PC-9 (cell line): ENCODE data around the gene EVL.

Experiments used
- EZH2 ChIP-seq: fragments of 200-600 bp; sonication (generic); IDR thresholded peaks from 2 replicates; pipeline ENCODE4 v1.8.0; 2017; ENCODE audit warnings: antibody characterized with exemption, low read depth
- TF ChIP-seq, protein P1 (sequence below): fragments of 200-600 bp; sonication (generic); conservative IDR thresholded peaks from 2 replicates; pipeline ENCODE4 v1.6.1; 2017; ENCODE audit warnings: mixed run types, antibody characterized with exemption, mild to moderate bottlenecking, moderate library complexity

DNA sequence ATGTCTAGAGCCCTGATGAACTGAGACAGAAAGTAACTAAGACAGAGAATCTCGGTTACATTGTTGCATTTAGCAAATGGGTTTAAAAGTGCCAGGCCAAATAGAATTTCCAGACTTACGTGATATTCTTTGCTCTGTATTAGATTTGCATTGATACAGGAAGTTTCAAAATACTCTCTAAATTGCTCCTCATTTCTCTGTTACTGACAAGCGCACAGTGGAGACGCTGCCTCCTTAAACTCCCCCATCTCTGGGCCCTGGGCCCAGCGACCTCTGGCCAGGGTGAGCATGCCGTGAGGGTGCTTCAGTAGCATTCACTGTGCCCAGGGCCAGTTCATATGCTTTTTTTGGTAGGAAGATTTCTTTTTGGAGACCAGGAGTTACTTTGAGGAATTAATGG lies 22.9 kb upstream of the EVL start:
- TF ChIP-seq, protein P1, sequence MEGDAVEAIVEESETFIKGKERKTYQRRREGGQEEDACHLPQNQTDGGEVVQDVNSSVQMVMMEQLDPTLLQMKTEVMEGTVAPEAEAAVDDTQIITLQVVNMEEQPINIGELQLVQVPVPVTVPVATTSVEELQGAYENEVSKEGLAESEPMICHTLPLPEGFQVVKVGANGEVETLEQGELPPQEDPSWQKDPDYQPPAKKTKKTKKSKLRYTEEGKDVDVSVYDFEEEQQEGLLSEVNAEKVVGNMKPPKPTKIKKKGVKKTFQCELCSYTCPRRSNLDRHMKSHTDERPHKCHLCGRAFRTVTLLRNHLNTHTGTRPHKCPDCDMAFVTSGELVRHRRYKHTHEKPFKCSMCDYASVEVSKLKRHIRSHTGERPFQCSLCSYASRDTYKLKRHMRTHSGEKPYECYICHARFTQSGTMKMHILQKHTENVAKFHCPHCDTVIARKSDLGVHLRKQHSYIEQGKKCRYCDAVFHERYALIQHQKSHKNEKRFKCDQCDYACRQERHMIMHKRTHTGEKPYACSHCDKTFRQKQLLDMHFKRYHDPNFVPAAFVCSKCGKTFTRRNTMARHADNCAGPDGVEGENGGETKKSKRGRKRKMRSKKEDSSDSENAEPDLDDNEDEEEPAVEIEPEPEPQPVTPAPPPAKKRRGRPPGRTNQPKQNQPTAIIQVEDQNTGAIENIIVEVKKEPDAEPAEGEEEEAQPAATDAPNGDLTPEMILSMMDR = no peak
- no peak for TF ChIP-seq EZH2
